H1 (cell line): ENCODE data around the gene GADD45B.

Experiments
- BRCA1 ChIP-seq: IDR thresholded peaks from 2 replicates; pipeline ENCODE4 v1.6.1; 2012; ENCODE audit warnings: low read depth, low read length, improper control_type of control experiment
- CTCF ChIP-seq, 3 experiments: IDR thresholded peaks; 1 replicate in 2 of 3; 2 replicates in 1 of 3; pipeline versions ENCODE4 v1.5.1 to v1.6.1; 2011; ENCODE audit warnings: low read length in 3 of 3, mild to moderate bottlenecking in 3 of 3, inconsistent platforms in 2 of 3, low read depth in 1 of 3, moderate library complexity in 1 of 3; ENCODE audit not compliant: insufficient read depth in 1 of 3; ENCODE audit errors: control extremely low read depth in 1 of 3
- RAD21 ChIP-seq, 2 experiments: IDR thresholded peaks in 1 of 2; conservative IDR thresholded peaks in 1 of 2; 2 replicates each; pipeline ENCODE4 v1.6.1; 2011; ENCODE audit warnings: low read depth in 2 of 2, low read length in 2 of 2, improper control_type of control experiment in 1 of 2, inconsistent platforms in 1 of 2, mild to moderate bottlenecking in 1 of 2, moderate library complexity in 1 of 2

GRCh38 chr19:2477141-2477710 is 1.3 kb downstream of the GADD45B start:
- no peak for TF ChIP-seq CTCF (IDR thresholded peaks at IDR 0.05; ENCODE audit: control extremely low read depth in 1 of 3, insufficient read depth in 1 of 3, low read depth in 1 of 3, low read length in 3 of 3)
- TF ChIP-seq RAD21 (IDR thresholded peaks at IDR 0.05 in 1 of 2, conservative IDR thresholded peaks at IDR 0.05 in 1 of 2; ENCODE audit: low read depth in 2 of 2, low read length in 2 of 2) = no peak
- no peak for TF ChIP-seq BRCA1
